ENCODE measurements around the gene PRKAA2. TPM values are rescaled to one million over a fixed set of nuclear protein-coding genes. Genes with fewer than 3 reads are reported as not detected.

Gene PRKAA2
- total and polyA plus RNA-seq, 2 of the 13 experiments (the other 11 are each of a cell fraction or from before 2014, with no cell fraction given) = 6.0 to 7.5 TPM

GRCh38 chr1:56683569-56683968 is 38.5 kb downstream of the PRKAA2 start:
- FAIRE-seq = no peak

GRCh38 chr1:56686169-56686568 is 41.1 kb downstream of the PRKAA2 start:
- 95% methylated on average over 2 of the region's 2 CpGs for WGBS (ENCODE audit: low lambda C conversion rate)

More at GRCh38 chr1:56683569-56683968, 38.5 kb downstream of the PRKAA2 start:
- CTCF ChIA-PET (ENCODE audit: low intra/inter-chr PET ratio, low total read pairs) = no interaction called here
- H4K20me1 ChIP-seq (ENCODE audit: insufficient read depth, low read length) = no peaks in the 10 kb centered on the region
- H3K4me2 ChIP-seq (ENCODE audit: low read depth, low read length) = no peak overlapping the region
- in situ Hi-C loops (cut with HindIII; ENCODE audit: extremely low pct_ligation_motif_present, low pct_unique_long_range_greater_than_20kb) (no loop called here), intact Hi-C loops (cut with micrococcal nuclease; ENCODE audit: unreplicated experiment) (no loop called here)
- POLR2A ChIA-PET = no interaction called here
- H3K27me3 ChIP-seq (ENCODE audit: control insufficient read depth in 1 of 2, insufficient read depth in 2 of 2, low read length in 2 of 2) = no peaks in the 10 kb centered on the region
- H2AFZ ChIP-seq (ENCODE audit: low read length) = no peak overlapping the region
- peaks cover 28% of the 10 kb centered on the region for H3K79me2 ChIP-seq (ENCODE audit: insufficient read depth, low read length)
- DNase-seq (ENCODE audit: low spot score) (peak; percentile 52), ATAC-seq (no peak)
- TF ChIP-seq NR2F1 (CRISPR knock-in tag; IDR thresholded peaks at IDR 0.05) = peak in 1 of 2 experiments; percentile 71; a peak in 2 of 4 replicates
- TF ChIP-seq SCMH1 (CRISPR knock-in tag; IDR thresholded peaks at IDR 0.05; ENCODE audit: borderline replicate concordance) = no peak
- no peak overlapping the region for H3K4me3 ChIP-seq (replicated peaks in 1 of 3; ENCODE audit: insufficient read depth in 1 of 3, low read depth in 2 of 3, low read length in 3 of 3)
- H3K36me3 ChIP-seq (replicated peaks in 1 of 2; ENCODE audit: control insufficient read depth in 1 of 2, insufficient read depth in 2 of 2, low read length in 2 of 2) = peaks cover 3 to 6% of the 10 kb centered on the region in 2 experiments; a peak in 2 of 5 replicates
- H3K9ac ChIP-seq (ENCODE audit: insufficient read depth, low read depth, low read length) = no peak overlapping the region
- BruUV-seq (replicated peaks) = no TSS peak
- H3K4me1 ChIP-seq (ENCODE audit: insufficient read depth, low read length) = peaks cover 43% of the 10 kb centered on the region
- no peaks in the 10 kb centered on the region for H3K9me3 ChIP-seq (ENCODE audit: low read length)
- no peak overlapping the region for H3K27ac ChIP-seq (ENCODE audit: extremely low read length, insufficient read depth, low read length)

More at GRCh38 chr1:56686169-56686568, 41.1 kb downstream of the PRKAA2 start:
- peaks cover 0 to 2% of the 10 kb centered on the region in 2 experiments; a peak in 1 of 5 replicates for H3K36me3 ChIP-seq (replicated peaks in 1 of 2; ENCODE audit: control insufficient read depth in 1 of 2, insufficient read depth in 2 of 2, low read length in 2 of 2)
- CTCF ChIA-PET (ENCODE audit: low intra/inter-chr PET ratio, low total read pairs) = no interaction called here
- intact Hi-C loops (cut with micrococcal nuclease; ENCODE audit: unreplicated experiment) = loop anchor here (5.0 kb wide), 1 partner anchor 39 kb away; the partner anchor contains the start of gene PRKAA2
- no peaks in the 10 kb centered on the region for H3K9me3 ChIP-seq (ENCODE audit: low read length)
- no peak overlapping the region for H3K27ac ChIP-seq (ENCODE audit: extremely low read length, insufficient read depth, low read length)
- FAIRE-seq (no peak), ATAC-seq (no peak), DNase-seq (ENCODE audit: low spot score) (no peak)
- POLR2A ChIA-PET = no interaction called here
- no peak overlapping the region for H3K4me3 ChIP-seq (replicated peaks in 1 of 3; ENCODE audit: insufficient read depth in 1 of 3, low read depth in 2 of 3, low read length in 3 of 3)
- peaks cover 39% of the 10 kb centered on the region for H3K79me2 ChIP-seq (ENCODE audit: insufficient read depth, low read length)
- in situ Hi-C loops (cut with HindIII; ENCODE audit: extremely low pct_ligation_motif_present, low pct_unique_long_range_greater_than_20kb) = loop anchor here (5.0 kb wide), 1 partner anchor 39 kb away; the partner anchor contains the start of gene PRKAA2
- H4K20me1 ChIP-seq (ENCODE audit: insufficient read depth, low read length) = no peaks in the 10 kb centered on the region; the same call in 1 of the 2 replicates
- H3K9ac ChIP-seq (ENCODE audit: insufficient read depth, low read depth, low read length) = no peak overlapping the region
- H3K4me1 ChIP-seq (ENCODE audit: insufficient read depth, low read length) = peaks cover 52% of the 10 kb centered on the region
- no TSS peak for BruUV-seq (replicated peaks)
- TF ChIP-seq MAFK (conservative IDR thresholded peaks at IDR 0.05 in 1 of 2, IDR thresholded peaks at IDR 0.05 in 1 of 2; ENCODE audit: low read length in 2 of 2) (peak; percentile 18 to 29; a peak in 2 of 4 replicates), ATF6 (CRISPR knock-in tag; conservative IDR thresholded peaks at IDR 0.05) (no peak), ZNF138 (CRISPR knock-in tag; IDR thresholded peaks at IDR 0.05; ENCODE audit: low read depth) (no peak), NFE2L2 (IDR thresholded peaks at IDR 0.05; ENCODE audit: low read length) (peak; percentile 71)
- no peak overlapping the region for H3K4me2 ChIP-seq (ENCODE audit: low read depth, low read length)
- no peak overlapping the region for H2AFZ ChIP-seq (ENCODE audit: low read length)
- H3K27me3 ChIP-seq (ENCODE audit: control insufficient read depth in 1 of 2, insufficient read depth in 2 of 2, low read length in 2 of 2) = no peaks in the 10 kb centered on the region

Measured in HepG2 (cell line).